Measurements from ENCODE around the gene PPIE.

The PPIE gene

GRCh38 chr1:39808784-39809517, 70.3 kb downstream of the PPIE start:
- DNase-seq (ENCODE audit: low spot score), result no peak

GRCh38 chr1:39812913-39813312, 74.2 kb downstream of the PPIE start:
- no peak for DNase-seq (ENCODE audit: low spot score)
